Smooth muscle cell (in vitro differentiated cells): Measurements from ENCODE around the gene LYVE1. TPM values are rescaled to one million over a fixed set of nuclear protein-coding genes. Genes with fewer than 3 reads are reported as not detected.

Experiments
- DNase-seq: peaks from one replicate; lab custom pipeline; 2025; ENCODE audit not compliant: unreplicated experiment; lab: John Stamatoyannopoulos, UW
- H2AFZ ChIP-seq: fragments of 200-600 bp; sonication (generic); 2 replicates; pipeline ENCODE4 v1.6.0; 2016; ENCODE audit warnings: antibody characterized with exemption, low read depth, mild to moderate bottlenecking
- H3F3A ChIP-seq: fragments of 200-600 bp; sonication (generic); 2 replicates; pipeline ENCODE4 v1.6.0; 2017; ENCODE audit warnings: antibody characterized with exemption, low read depth
- H3K27ac ChIP-seq: fragments of 200-600 bp; sonication (generic); 2 replicates; pipeline ENCODE4 v1.5.1; 2016; ENCODE audit warnings: low read depth, mild to moderate bottlenecking
- H3K27me3 ChIP-seq: fragments of 200-600 bp; sonication (generic); 2 replicates; pipeline ENCODE4 v1.6.1; 2016; ENCODE audit warnings: low read depth, mild to moderate bottlenecking
- H3K36me3 ChIP-seq: fragments of 200-600 bp; sonication (generic); 2 replicates; pipeline ENCODE4 v1.5.1; 2016; ENCODE audit warnings: low read depth
- H3K4me1 ChIP-seq: fragments of 200-600 bp; sonication (generic); 2 replicates; pipeline ENCODE4 v1.5.1; 2016; ENCODE audit warnings: low read depth
- H3K4me2 ChIP-seq: fragments of 200-600 bp; sonication (generic); 2 replicates; pipeline ENCODE4 v1.6.0; 2016; ENCODE audit warnings: mild to moderate bottlenecking
- H3K4me3 ChIP-seq: fragments of 200-600 bp; sonication (generic); 2 replicates; pipeline ENCODE4 v1.5.1; 2016; ENCODE audit warnings: mild to moderate bottlenecking
- H3K79me2 ChIP-seq: fragments of 200-600 bp; sonication (generic); 2 replicates; pipeline ENCODE4 v1.6.0; 2016; ENCODE audit warnings: low read depth, mild to moderate bottlenecking
- H3K9ac ChIP-seq: fragments of 200-600 bp; sonication (generic); 2 replicates; pipeline ENCODE4 v1.6.0; 2016; ENCODE audit warnings: low read depth
- H3K9me3 ChIP-seq: fragments of 200-600 bp; sonication (generic); replicated peaks from 2 replicates; pipeline ENCODE4 v1.5.1; 2016; ENCODE audit warnings: low read depth
- H4K20me1 ChIP-seq: fragments of 200-600 bp; sonication (generic); 2 replicates; pipeline ENCODE4 v1.6.0; 2016; ENCODE audit warnings: low read depth
- WGBS: methylation state at CpG from one replicate; pipeline ENCODE4 v1.1.7; 2016; ENCODE audit warnings: low lambda C conversion rate; 5-methylcytosine and 5-hydroxymethylcytosine counted together
- polyA plus RNA-seq: library from polyadenylated mRNA; unstranded; fragments of >200 nt; fragmentation: Nextera tagmentation; extraction: Ambion mirVana; gene quantifications from 2 replicates; pipeline ENCODE4 v1.2.1, GENCODE V29; 2016
- total RNA-seq: library from RNA; depleted of rRNA; stranded (reverse); fragments of >200 nt; gene quantifications from 2 replicates; pipeline ENCODE4 v1.2.3, GENCODE V29; 2014
- TF ChIP-seq, protein P1 (sequence below): fragments of 200-600 bp; sonication (generic); IDR thresholded peaks from 2 replicates; pipeline ENCODE4 v1.5.1; 2017; ENCODE audit warnings: borderline replicate concordance, mild to moderate bottlenecking, antibody characterized with exemption; ENCODE audit not compliant: insufficient read depth, poor library complexity, severe bottlenecking

The LYVE1 gene
- total and polyA plus RNA-seq, 2 experiments from 2014 or later: not detected

DNA sequence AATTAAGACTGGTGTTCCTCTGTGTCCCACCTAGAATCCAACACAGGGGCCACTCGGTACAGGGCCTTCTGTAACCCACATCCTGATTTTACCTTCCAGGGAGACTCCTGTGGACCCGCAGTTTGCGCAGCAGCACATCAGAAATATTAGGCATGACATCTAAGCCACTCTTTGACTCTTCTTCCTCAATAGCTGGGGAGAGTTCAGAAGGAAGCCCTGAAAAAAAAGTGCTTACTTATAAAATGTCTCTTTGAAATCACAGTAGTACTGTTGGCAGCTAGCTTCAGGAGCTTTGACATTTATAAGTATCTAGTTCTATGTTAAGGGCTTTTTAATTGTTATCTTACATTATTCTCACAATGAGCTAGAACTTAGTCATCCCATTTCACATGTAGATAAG lies 41.2 kb upstream of the LYVE1 start:
- H3K4me3 ChIP-seq: no peak overlapping the region
- no peak overlapping the region for H2AFZ ChIP-seq
- no peak overlapping the region for H3K27ac ChIP-seq
- H3K9me3 ChIP-seq: no peaks in the 10 kb centered on the region
- H3K9ac ChIP-seq: no peak overlapping the region
- H4K20me1 ChIP-seq: no peaks in the 10 kb centered on the region
- no peaks in the 10 kb centered on the region for H3K27me3 ChIP-seq
- 99% methylated on average over 3 of the region's 3 CpGs for WGBS
- H3K79me2 ChIP-seq: no peaks in the 10 kb centered on the region
- peaks cover 19% of the 10 kb centered on the region for H3F3A ChIP-seq
- no peak overlapping the region for H3K4me2 ChIP-seq
- no peaks in the 10 kb centered on the region for H3K36me3 ChIP-seq
- TF ChIP-seq, protein P1, sequence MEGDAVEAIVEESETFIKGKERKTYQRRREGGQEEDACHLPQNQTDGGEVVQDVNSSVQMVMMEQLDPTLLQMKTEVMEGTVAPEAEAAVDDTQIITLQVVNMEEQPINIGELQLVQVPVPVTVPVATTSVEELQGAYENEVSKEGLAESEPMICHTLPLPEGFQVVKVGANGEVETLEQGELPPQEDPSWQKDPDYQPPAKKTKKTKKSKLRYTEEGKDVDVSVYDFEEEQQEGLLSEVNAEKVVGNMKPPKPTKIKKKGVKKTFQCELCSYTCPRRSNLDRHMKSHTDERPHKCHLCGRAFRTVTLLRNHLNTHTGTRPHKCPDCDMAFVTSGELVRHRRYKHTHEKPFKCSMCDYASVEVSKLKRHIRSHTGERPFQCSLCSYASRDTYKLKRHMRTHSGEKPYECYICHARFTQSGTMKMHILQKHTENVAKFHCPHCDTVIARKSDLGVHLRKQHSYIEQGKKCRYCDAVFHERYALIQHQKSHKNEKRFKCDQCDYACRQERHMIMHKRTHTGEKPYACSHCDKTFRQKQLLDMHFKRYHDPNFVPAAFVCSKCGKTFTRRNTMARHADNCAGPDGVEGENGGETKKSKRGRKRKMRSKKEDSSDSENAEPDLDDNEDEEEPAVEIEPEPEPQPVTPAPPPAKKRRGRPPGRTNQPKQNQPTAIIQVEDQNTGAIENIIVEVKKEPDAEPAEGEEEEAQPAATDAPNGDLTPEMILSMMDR: no peak
- DNase-seq: no peak
- H3K4me1 ChIP-seq: peaks cover 21% of the 10 kb centered on the region

DNA sequence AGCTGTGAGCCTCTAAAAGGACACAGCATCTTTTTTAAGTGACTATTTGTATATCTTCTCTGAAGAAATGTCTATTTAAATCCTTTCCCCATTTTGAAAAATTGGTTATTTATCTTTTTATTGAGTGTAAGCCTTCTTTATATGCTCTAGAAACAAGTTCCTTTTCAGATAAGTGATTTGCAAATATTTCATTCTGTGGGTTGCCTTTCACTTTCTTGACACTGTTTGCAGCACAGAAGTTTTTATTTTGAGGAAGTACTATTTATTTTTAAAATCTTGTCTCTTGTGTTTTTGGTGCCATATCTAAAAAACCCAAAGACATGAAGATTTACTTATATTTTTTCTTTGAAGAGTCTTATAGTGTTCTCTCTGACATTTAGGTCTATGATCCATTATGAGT lies 40.1 kb upstream of the LYVE1 start:
- Histone ChIP-seq H3K4me1 (peaks cover 22% of the 10 kb centered on the region), H3K79me2 (no peaks in the 10 kb centered on the region), H3F3A (peaks cover 20% of the 10 kb centered on the region), H2AFZ (no peak overlapping the region), H3K4me2 (no peak overlapping the region), H4K20me1 (no peaks in the 10 kb centered on the region), H3K27ac (no peak overlapping the region), H3K36me3 (no peaks in the 10 kb centered on the region), H3K4me3 (no peak overlapping the region), H3K27me3 (no peaks in the 10 kb centered on the region), H3K9ac (no peak overlapping the region), H3K9me3 (no peaks in the 10 kb centered on the region)
- TF ChIP-seq, protein P1: no peak
- DNase-seq: no peak

DNA sequence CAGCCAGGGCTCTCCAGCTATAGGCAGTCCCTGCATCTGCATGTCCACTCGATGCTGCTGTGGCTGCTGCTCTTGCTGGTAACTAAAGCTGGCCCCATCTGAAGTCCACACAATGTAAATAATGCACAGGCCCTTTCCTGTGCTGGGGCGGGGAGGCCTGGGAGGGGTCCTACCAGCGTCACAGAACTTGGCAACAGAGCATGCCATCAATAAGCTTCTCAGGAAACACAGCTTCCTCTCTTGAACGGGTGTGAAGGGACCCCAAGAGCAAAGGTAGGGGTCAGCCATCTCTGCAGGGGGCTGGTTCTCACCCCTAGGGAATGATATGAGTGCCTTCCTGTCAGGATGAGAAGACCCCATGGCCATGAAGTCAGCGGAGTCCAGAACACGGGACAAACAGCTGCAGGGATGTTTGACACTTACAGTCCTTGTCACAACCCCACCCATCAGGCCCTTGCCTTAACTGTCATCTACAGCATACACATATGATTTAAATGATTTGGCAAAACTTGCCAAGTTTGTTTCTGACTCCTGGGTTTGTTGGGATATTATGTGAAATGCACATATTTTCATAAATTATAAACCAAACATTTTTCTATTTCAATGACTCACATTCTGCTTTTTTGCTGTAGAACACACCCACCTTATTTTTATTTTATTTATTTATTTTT lies 39.1 kb upstream of the LYVE1 start:
- 74% methylated on average over 6 of the region's 6 CpGs for WGBS
- Histone ChIP-seq H3K4me1 (peaks cover 22% of the 10 kb centered on the region), H3F3A (peaks cover 20% of the 10 kb centered on the region), H3K27ac (no peak overlapping the region), H2AFZ (no peak overlapping the region), H3K4me2 (no peak overlapping the region), H3K27me3 (no peaks in the 10 kb centered on the region), H3K9ac (no peak overlapping the region), H4K20me1 (no peaks in the 10 kb centered on the region), H3K36me3 (no peaks in the 10 kb centered on the region), H3K4me3 (no peak overlapping the region), H3K79me2 (no peaks in the 10 kb centered on the region), H3K9me3 (no peaks in the 10 kb centered on the region)
- no peak for DNase-seq
- TF ChIP-seq, protein P1: no peak

DNA sequence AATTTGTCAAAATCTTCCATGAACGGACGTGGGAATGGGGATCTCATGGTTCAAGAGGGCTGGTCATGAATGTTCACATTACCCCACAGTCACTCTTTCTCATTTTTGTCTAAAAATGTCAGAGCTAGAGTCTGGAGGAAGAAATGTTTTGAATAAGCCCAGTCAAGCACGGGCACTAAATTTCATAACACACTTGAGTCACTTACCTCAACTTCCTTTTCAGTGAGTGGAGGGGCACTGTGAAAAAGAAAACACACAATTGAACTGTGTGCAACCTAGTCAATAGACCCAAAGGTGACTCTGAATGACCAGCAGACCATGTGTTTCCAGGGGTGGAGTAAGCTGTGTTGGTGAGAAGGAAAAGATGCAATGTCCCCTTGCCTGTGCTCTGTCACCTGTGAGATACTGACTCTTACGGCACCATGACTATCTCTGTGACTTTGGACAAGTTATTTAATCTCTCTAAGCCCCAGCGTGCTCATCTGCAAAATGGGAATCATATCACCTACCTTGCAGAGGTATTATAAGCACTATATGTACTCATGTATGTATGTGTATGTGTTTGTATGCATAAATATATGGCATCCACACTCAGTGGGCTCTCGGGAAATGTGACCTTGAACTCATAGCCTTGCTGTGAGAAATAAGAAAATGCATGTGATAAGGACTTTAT lies 38.2 kb upstream of the LYVE1 start:
- peak overlapping the region; percentile 56 for H3K9ac ChIP-seq
- H3K27ac ChIP-seq: peak overlapping the region; percentile 93
- no peaks in the 10 kb centered on the region for H3K27me3 ChIP-seq
- WGBS: 73% methylated on average over 6 of the region's 6 CpGs
- H3K4me3 ChIP-seq: no peak overlapping the region
- H3K9me3 ChIP-seq: no peaks in the 10 kb centered on the region
- DNase-seq: no peak
- H3K4me2 ChIP-seq: peak overlapping the region; percentile 69
- TF ChIP-seq, protein P1: no peak
- no peaks in the 10 kb centered on the region for H4K20me1 ChIP-seq
- no peaks in the 10 kb centered on the region for H3K36me3 ChIP-seq
- H3K4me1 ChIP-seq: peaks cover 22% of the 10 kb centered on the region
- peak overlapping the region; percentile 89 for H2AFZ ChIP-seq
- H3K79me2 ChIP-seq: no peaks in the 10 kb centered on the region
- peaks cover 20% of the 10 kb centered on the region for H3F3A ChIP-seq
